Parathyroid adenoma (tissue), 2 donors: ENCODE measurements around the gene PRSS21.
A peak's percentile ranks its signal among the peaks of the same experiment; 100 is the strongest.

Experiments used
- H2AFZ ChIP-seq: fragments of 300-600 bp; sonication (generic); one replicate; pipeline ENCODE4 v1.7.0; 2017; ENCODE audit warnings: antibody characterized with exemption, mild to moderate bottlenecking
- H3K27ac ChIP-seq: fragments of 300-600 bp; sonication (generic); one replicate; pipeline ENCODE4 v1.7.0; 2017
- H3K27me3 ChIP-seq: fragments of 300-600 bp; sonication (generic); one replicate; pipeline ENCODE4 v1.7.0; 2017; ENCODE audit warnings: low read length; ENCODE audit not compliant: control insufficient read depth, insufficient read depth
- H3K36me3 ChIP-seq: fragments of 300-600 bp; sonication (generic); one replicate; pipeline ENCODE4 v1.7.0; 2017; ENCODE audit warnings: low read length; ENCODE audit not compliant: control insufficient read depth, insufficient read depth
- H3K4me1 ChIP-seq: fragments of 300-600 bp; sonication (generic); one replicate; pipeline ENCODE4 v1.7.0; 2017; ENCODE audit warnings: control low read depth
- H3K4me2 ChIP-seq: fragments of 300-600 bp; sonication (generic); one replicate; pipeline ENCODE4 v1.7.0; 2017; ENCODE audit warnings: low read length
- H3K4me3 ChIP-seq: fragments of 300-600 bp; sonication (generic); one replicate; pipeline ENCODE4 v1.7.0; 2017; ENCODE audit warnings: low read depth, low read length
- H3K79me2 ChIP-seq: fragments of 300-600 bp; sonication (generic); one replicate; pipeline ENCODE4 v1.7.0; 2017; ENCODE audit warnings: control low read depth
- H3K9ac ChIP-seq: fragments of 300-600 bp; sonication (generic); one replicate; pipeline ENCODE4 v1.7.0; 2017; ENCODE audit warnings: mild to moderate bottlenecking
- H3K9me3 ChIP-seq: fragments of 300-600 bp; sonication (generic); one replicate; pipeline ENCODE4 v1.7.0; 2017; ENCODE audit warnings: low read length; ENCODE audit not compliant: control insufficient read depth
- CTCF ChIP-seq: fragments of 300-600 bp; sonication (generic); IDR thresholded peaks from one replicate; pipeline ENCODE4 v1.7.0; 2017; ENCODE audit warnings: antibody characterized with exemption, mild to moderate bottlenecking
- donor health status: primary hyperparathyroidism.

Gene PRSS21

DNA sequence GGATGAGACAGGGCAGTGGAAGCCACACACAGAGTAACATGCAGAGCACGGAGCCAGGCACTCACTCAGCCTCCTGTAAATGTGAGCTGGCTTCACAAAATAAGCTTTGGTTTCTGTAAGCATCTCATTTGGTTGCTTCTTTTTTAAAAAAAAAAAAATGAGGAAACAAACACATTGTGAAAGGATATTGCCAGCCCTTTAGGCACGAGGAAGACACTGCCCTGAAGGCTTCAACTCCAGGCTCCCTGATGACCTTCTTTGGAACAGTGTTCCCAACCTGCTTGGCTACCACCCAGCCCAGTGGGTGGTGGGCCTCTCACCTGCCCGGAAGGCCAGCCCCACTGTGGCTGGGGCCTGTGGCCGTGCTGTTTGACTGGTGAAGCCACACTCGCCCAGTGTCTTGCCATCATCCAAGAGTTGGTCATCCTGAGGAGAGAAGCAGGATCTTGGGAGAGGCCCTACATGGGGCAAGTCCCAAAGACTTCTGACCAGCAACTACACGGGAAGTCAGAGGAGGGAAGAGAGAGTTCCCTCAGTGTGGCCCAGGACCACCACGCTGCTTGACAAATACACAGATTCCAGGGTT lies 41.8 kb upstream of the PRSS21 start:
- Histone ChIP-seq H3K36me3 (no peaks in the 10 kb centered on the region), H3K27ac (no peak overlapping the region), H3K9me3 (no peaks in the 10 kb centered on the region), H3K79me2 (peaks cover 17% of the 10 kb centered on the region), H2AFZ (no peak overlapping the region), H3K4me3 (no peak overlapping the region), H3K4me2 (no peak overlapping the region), H3K9ac (no peak overlapping the region), H3K4me1 (peaks cover 11% of the 10 kb centered on the region), H3K27me3 (no peaks in the 10 kb centered on the region)
- no peak for TF ChIP-seq CTCF

DNA sequence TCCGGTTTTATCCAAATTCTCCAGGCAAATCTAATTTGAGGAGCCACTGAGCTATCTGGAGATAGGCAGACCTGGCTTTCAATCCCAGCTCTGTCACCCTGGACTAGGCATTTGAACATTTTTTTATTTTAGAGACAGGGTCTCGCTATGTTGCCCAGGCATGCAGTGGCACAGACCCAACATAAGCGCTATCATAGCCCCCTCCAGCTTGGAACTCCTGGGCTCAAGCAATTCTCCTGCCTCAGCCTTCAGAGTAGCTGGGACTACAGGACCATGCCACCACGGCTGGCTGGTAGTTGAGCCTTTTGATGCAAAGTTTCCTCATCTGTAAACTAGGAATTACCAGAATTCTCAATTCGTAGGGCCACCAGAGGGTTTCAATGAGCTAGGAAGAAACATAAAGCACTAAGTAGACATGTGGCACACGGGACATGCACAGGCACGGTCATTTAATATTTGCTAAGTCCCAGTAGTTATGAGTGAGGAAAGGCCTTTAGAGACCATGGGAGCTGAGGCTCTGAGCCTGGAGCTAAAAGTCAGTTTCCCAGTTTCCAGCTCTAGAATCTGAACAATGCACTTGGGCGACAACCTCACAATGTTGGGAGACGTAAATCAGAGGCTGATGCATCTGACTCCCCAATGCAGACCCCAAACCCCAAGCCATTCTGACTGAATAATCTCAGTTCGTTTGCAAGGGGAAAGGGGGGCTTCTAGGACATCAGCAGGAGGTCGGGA lies 41.1 kb upstream of the PRSS21 start:
- no peaks in the 10 kb centered on the region for H3K36me3 ChIP-seq
- TF ChIP-seq CTCF = no peak
- peaks cover 17% of the 10 kb centered on the region for H3K79me2 ChIP-seq
- no peak overlapping the region for H2AFZ ChIP-seq
- peak overlapping the region; percentile 84 for H3K4me3 ChIP-seq
- H3K27me3 ChIP-seq = no peaks in the 10 kb centered on the region
- no peak overlapping the region for H3K27ac ChIP-seq
- no peak overlapping the region for H3K9ac ChIP-seq
- peak overlapping the region; percentile 94 for H3K4me2 ChIP-seq
- H3K9me3 ChIP-seq = no peaks in the 10 kb centered on the region
- peaks cover 11% of the 10 kb centered on the region for H3K4me1 ChIP-seq

DNA sequence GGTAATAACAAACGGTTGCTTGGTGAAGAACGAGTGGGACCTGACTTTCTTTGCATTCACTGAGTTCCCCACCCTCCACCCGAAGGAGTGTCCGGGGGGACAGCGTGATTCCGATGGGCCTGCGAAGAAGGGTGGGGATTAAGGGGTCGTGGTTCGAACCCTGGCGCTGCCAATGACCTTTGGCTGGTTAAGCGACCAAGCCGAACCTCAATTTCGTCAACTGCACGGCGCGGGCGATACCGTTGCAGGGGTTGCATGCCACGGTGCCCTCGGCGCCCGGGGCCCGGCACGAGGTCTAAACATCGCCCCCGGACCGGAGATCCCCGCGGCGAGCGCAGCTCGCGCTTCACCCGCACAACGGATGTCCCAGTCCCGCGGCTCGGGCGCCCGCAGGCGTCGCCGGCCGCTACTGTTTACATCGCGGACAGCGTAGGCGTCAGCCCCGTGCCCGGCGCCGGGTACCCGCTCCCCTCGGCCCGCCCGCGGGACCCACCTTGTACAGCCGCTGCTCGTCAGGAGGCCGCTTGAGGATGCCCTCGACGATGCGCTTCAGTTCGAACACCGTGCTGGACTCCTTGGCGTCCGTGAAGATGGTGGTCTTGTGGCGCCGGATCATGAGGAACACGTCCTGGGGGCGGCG lies 40.4 kb upstream of the PRSS21 start:
- no peaks in the 10 kb centered on the region for H3K27me3 ChIP-seq
- peak overlapping the region; percentile 73 for H3K9ac ChIP-seq
- peak overlapping the region; percentile 68 for H3K27ac ChIP-seq
- H3K4me2 ChIP-seq = peak overlapping the region; percentile 94
- H3K9me3 ChIP-seq = no peaks in the 10 kb centered on the region
- TF ChIP-seq CTCF = no peak
- H3K36me3 ChIP-seq = no peaks in the 10 kb centered on the region
- peak overlapping the region; percentile 84 for H3K4me3 ChIP-seq
- peaks cover 17% of the 10 kb centered on the region for H3K79me2 ChIP-seq
- H3K4me1 ChIP-seq = peaks cover 11% of the 10 kb centered on the region
- H2AFZ ChIP-seq = peak overlapping the region; percentile 84

GRCh38 chr16:2777231-2777902 lies 39.7 kb upstream of the PRSS21 start, which contains the start of gene ELOB:
Gene ELOB, minus strand, starts transcription at chr16:2777280. Its CDS starts 41 bp downstream, at chr16:2777239.
- Histone ChIP-seq H3K9me3 (no peaks in the 10 kb centered on the region), H3K79me2 (peaks cover 17% of the 10 kb centered on the region), H3K4me1 (peaks cover 11% of the 10 kb centered on the region), H3K27ac (peak within 1 kb of the TSS; percentile 99), H3K4me3 (peak within 1 kb of the TSS; percentile 98), H2AFZ (peak within 1 kb of the TSS; percentile 98), H3K4me2 (peak within 1 kb of the TSS; percentile 96), H3K36me3 (no peaks in the 10 kb centered on the region), H3K27me3 (no peaks in the 10 kb centered on the region), H3K9ac (peak within 1 kb of the TSS; percentile 100)
- TF ChIP-seq CTCF = no peak
